Stomach (tissue), 9 donors: ENCODE data around the gene KDM2A. TPM values are rescaled to one million over a fixed set of nuclear protein-coding genes. Genes with fewer than 3 reads are reported as not detected.
A peak's percentile ranks its signal among the peaks of the same experiment; 100 is the strongest.

ENCODE experiments used
- DNase-seq, 2 donors: peaks; one replicate each; pipeline versions ENCODE4 v3.0.0 to v3.0.0-alpha.2; 2013 to 2019
- H3K27ac ChIP-seq, 5 donors: fragments of 200-600 bp in 4 of 5; sonication (generic) in 4 of 5; one replicate each; pipeline ENCODE4 v1.5.1; 2013 to 2019; ENCODE audit warnings: mild to moderate bottlenecking in 1 of 5, moderate library complexity in 1 of 5
- H3K27me3 ChIP-seq, 3 donors: fragments of 200-600 bp; sonication (generic); one replicate each; pipeline ENCODE4 v1.5.1; 2017 to 2019; ENCODE audit warnings: mixed run types in 1 of 3
- H3K36me3 ChIP-seq, 4 donors: fragments of 200-600 bp; sonication (generic); 1 replicate in 3 of 4; 2 replicates in 1 of 4; pipeline ENCODE4 v1.5.1; 2016 to 2019
- H3K4me1 ChIP-seq, 4 donors: fragments of 200-600 bp; sonication (generic); one replicate each; pipeline ENCODE4 v1.5.1; 2016 to 2019
- H3K4me3 ChIP-seq, 4 donors: fragments of 200-600 bp; sonication (generic) in 3 of 4; one replicate each; pipeline ENCODE4 v1.5.1; 2016 to 2019; ENCODE audit warnings: mild to moderate bottlenecking in 1 of 4
- H3K9me3 ChIP-seq, 4 donors: fragments of 200-600 bp; sonication (generic); one replicate each; pipeline ENCODE4 v1.5.1; 2016 to 2019
- CTCF ChIP-seq, 7 experiments: fragments of 450-650 bp in 4 of 7; fragments of 200-600 bp in 3 of 7; sonication (generic) in 3 of 7; IDR thresholded peaks; one replicate each; pipeline ENCODE4 v1.5.1; 2016 to 2019; ENCODE audit warnings: antibody characterized with exemption in 7 of 7, control low read depth in 2 of 7, mild to moderate bottlenecking in 1 of 7
- EP300 ChIP-seq: sonication (generic); formaldehyde crosslinking; IDR thresholded peaks from one replicate; pipeline ENCODE4 v1.6.1; 2017; ENCODE audit warnings: antibody characterized with exemption
- POLR2A ChIP-seq, 4 donors: fragments of 450-650 bp; IDR thresholded peaks; one replicate each; pipeline ENCODE4 v1.6.1; 2016; ENCODE audit warnings: antibody characterized with exemption in 4 of 4, control low read depth in 2 of 4, mild to moderate bottlenecking in 1 of 4, moderate library complexity in 1 of 4
- POLR2AphosphoS5 ChIP-seq, 3 donors: sonication (generic); formaldehyde crosslinking; IDR thresholded peaks; one replicate each; pipeline ENCODE4 v1.6.1; 2016; ENCODE audit warnings: antibody characterized with exemption in 3 of 3
- WGBS, 5 donors: extraction: QIAGEN DNeasy Blood & Tissue Kit in 3 of 5; methylation state at CpG; one replicate each; pipeline versions ENCODE4 v1.1.5 to v1.1.7; 2013 to 2018; 5-methylcytosine and 5-hydroxymethylcytosine counted together
- intact Hi-C: fragments of 100-400 bp; cut with DNase I; formaldehyde crosslinking; loops from one replicate; pipeline ENCODE4 v1.15.1; 2023; ENCODE audit warnings: low total_unique reads
- polyA plus RNA-seq, 3 donors: library from polyadenylated mRNA; stranded (reverse); fragments of 200-250 nt; gene quantifications; one replicate each; pipeline ENCODE4 v1.2.3, GENCODE V29; 2013
- total RNA-seq, 5 donors: library from RNA; depleted of rRNA; stranded (reverse); fragments of >200 nt; gene quantifications; one replicate each; pipeline versions ENCODE4 v1.1.0 to v1.2.3, GENCODE V29; 2014 to 2016
- donor health status: healthy with polysubstance abuse.
- donor health status: Bipolar disorder and iron deficiency.
- donor health status: healthy.

The KDM2A gene
- total and polyA plus RNA-seq, 8 donors, result 15.4 to 125 (median 70.3) TPM

DNA sequence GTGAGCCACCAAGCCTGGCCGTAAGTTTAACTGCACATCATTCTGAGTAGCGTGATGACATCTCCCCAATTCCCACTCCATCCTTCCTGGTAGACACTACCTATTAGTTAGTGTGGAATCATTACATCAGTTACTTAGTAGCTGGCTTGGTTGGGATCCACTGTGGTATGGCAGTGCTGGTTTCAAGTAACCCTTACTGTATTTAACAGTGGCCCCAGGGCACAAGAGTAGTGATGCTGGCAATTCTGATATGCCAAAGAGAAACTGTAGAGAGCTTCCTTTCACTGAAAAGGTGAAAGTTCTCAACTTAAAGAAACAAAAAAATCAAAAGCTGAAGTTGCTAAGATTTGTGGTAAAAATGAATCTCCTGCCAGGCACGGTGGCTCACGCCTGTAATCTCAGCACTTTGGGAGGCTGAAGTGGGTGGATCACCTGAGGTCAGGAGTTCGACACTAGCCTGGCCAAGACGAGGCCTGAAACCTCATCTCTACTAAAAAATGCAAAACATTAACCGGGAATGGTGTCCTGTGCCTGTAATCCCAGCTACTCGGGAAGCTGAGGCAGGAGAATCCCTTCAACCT is 35.2 kb upstream of the KDM2A start:
- H3K27me3 ChIP-seq, result no peaks in the 10 kb centered on the region
- intact Hi-C loops, result loop anchor here (10.0 kb wide), 1 partner anchor 81 kb away; no protein-coding TSS in a partner anchor
- no peaks in the 10 kb centered on the region for H3K9me3 ChIP-seq
- peaks cover 10 to 12% (median 11%) of the 10 kb centered on the region in 4 donors for H3K4me1 ChIP-seq
- TF ChIP-seq POLR2AphosphoS5 (IDR thresholded peaks at IDR 0.05) (no peak), CTCF (IDR thresholded peaks at IDR 0.05) (no peak), EP300 (no peak), POLR2A (IDR thresholded peaks at IDR 0.05) (no peak)
- no peaks in the 10 kb centered on the region for H3K36me3 ChIP-seq
- 86 to 94% (median 92%) methylated on average over 8 of the region's 8 CpGs for WGBS, 5 donors
- no peak for DNase-seq
- H3K4me3 ChIP-seq, result no peak overlapping the region
- no peak overlapping the region for H3K27ac ChIP-seq

DNA sequence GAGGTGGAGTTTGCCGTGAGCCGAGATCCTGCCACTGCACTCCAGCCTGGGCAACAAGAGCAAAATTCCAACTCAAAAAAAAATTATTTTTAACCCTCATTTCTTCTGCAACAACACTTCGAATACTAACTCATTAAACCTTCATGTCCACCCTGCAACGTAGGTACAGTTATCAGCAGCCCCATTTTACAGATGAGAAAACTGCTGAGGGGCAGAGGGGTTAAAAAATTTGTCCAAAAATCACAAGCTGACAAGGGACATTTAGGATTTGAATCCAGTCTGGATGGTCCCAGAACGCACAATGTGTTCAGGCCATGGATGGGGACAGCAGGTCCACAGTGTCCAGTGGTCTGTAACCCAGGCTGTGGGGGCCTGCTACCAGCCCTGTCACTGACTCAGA is 33.4 kb upstream of the KDM2A start:
- Histone ChIP-seq H3K36me3 (no peaks in the 10 kb centered on the region), H3K9me3 (no peaks in the 10 kb centered on the region), H3K27ac (no peak overlapping the region), H3K4me1 (peaks cover 10 to 12% (median 11%) of the 10 kb centered on the region in 4 donors), H3K4me3 (no peak overlapping the region), H3K27me3 (no peaks in the 10 kb centered on the region)
- DNase-seq, result no peak
- no peak for TF ChIP-seq POLR2A (IDR thresholded peaks at IDR 0.05)
- no peak for TF ChIP-seq POLR2AphosphoS5 (IDR thresholded peaks at IDR 0.05)
- no peak for TF ChIP-seq EP300
- no peak for TF ChIP-seq CTCF (IDR thresholded peaks at IDR 0.05)
- 93 to 98% (median 96%) methylated on average over 5 of the region's 5 CpGs for WGBS, 5 donors
- intact Hi-C loops, result loop anchor here (10.0 kb wide), 1 partner anchor 79 kb away; no protein-coding TSS in a partner anchor

GRCh38 chr11:67090717-67091116 is 28.3 kb upstream of the KDM2A start:
- Histone ChIP-seq H3K4me3 (no peak overlapping the region), H3K9me3 (no peaks in the 10 kb centered on the region), H3K27me3 (no peaks in the 10 kb centered on the region), H3K36me3 (no peaks in the 10 kb centered on the region), H3K4me1 (no peaks in the 10 kb centered on the region), H3K27ac (no peak overlapping the region)
- DNase-seq, result no peak
- intact Hi-C loops, result no loop called here
- 85 to 98% (median 95%) methylated on average over 8 of the region's 8 CpGs for WGBS, 5 donors
- TF ChIP-seq CTCF (IDR thresholded peaks at IDR 0.05) (no peak), POLR2AphosphoS5 (IDR thresholded peaks at IDR 0.05) (no peak), EP300 (no peak), POLR2A (IDR thresholded peaks at IDR 0.05) (no peak)

- no peak overlapping the region for H3K4me3 ChIP-seq
- no peaks in the 10 kb centered on the region for H3K27me3 ChIP-seq
- no peaks in the 10 kb centered on the region for H3K36me3 ChIP-seq
- DNase-seq, result no peak
- peaks cover 0 to 2% (median 0%) of the 10 kb centered on the region in 4 donors for H3K4me1 ChIP-seq
- H3K27ac ChIP-seq, result no peak overlapping the region
- no peaks in the 10 kb centered on the region for H3K9me3 ChIP-seq
- whole genome bisulfite sequencing, 5 donors, result 75 to 100% (median 100%) methylated on average over 1 of the region's 1 CpG
- TF ChIP-seq CTCF (IDR thresholded peaks at IDR 0.05) (peak in 1 of 7 experiments; percentile 2), POLR2A (IDR thresholded peaks at IDR 0.05) (no peak), POLR2AphosphoS5 (IDR thresholded peaks at IDR 0.05) (no peak), EP300 (no peak)
- intact Hi-C loops, result no loop called here
These were observed 23.9 kb upstream of the KDM2A start for GRCh38 chr11:67095214-67095507.
